Activated CD4-positive, CD25-positive, alpha-beta regulatory T cell (primary cell): Measurements from ENCODE around the gene GLS2.
"Not testable (repeated sequence)": the region's sequence is repeated elsewhere in the genome, so short reads cannot be mapped to it uniquely, and the experiment has no call there.

Experiments used
- DNase-seq, 4 experiments: peaks; one replicate each; lab custom pipeline; 2025; lab: John Stamatoyannopoulos, UW

GLS2 gene

DNA sequence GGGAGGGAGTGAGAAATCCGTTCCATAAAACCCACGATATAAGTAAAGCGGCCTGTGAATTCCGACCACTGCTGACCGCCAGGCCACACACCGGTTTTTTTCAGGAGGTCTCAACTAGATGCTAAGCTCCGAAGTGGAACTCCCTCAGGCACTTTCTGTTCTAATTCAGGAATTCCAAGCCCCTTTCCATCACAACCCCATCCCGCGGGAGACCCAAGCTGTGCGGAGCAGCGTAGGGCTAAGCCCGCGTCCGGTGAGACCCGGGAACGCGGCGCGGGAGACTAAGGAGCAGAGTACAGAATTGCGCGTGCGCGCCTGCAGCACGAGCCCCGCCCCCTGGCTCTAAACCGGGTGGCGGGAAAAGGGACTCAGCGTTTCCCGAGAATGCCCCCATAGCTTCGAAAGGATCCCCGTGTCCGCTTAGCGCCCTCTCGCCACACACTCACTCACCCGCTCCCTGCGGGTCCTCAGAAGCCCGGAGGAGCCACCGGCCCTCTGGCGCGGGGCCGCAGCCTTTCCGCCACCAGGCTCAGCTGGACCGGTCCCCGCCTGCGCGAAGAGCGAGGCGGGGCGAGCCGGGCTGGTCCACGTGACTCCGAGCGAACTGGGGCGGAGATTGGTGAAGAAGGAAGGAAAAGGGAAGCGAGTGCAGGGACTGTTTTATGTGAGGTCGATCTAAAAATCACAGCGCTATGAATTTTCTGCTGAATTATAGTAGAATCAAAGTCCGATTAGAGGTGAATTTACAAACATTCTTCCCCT lies 38.9 kb downstream of the GLS2 start, which contains the start of gene TIMELESS:
Gene TIMELESS (minus strand): TSS at position 567 of the 762 bp plus-strand sequence. CDS start 15,256 bp downstream, outside the sequence.
- peak; percentile 66 to 71 (median 67) for DNase-seq

DNA sequence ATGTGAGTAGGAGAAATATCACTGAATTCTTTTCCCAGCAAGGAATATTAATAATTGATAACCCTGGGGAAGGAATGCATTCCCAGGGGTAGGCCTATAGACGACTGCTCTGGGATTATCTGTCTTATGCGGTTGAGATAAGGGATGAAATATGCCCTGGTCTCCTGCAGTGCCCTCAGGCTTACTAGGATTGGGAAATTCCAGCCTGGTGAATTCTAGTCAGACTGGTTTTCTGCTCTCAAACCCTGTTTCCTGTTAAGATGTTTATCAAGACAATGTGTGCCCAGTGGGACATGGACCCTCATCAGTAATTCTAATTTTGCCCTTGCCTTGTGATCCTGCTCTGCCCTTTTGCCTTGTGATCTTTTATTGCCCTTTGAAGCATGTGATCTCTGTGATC lies 44.8 kb downstream of the GLS2 start:
- not testable (repeated sequence) for DNase-seq

DNA sequence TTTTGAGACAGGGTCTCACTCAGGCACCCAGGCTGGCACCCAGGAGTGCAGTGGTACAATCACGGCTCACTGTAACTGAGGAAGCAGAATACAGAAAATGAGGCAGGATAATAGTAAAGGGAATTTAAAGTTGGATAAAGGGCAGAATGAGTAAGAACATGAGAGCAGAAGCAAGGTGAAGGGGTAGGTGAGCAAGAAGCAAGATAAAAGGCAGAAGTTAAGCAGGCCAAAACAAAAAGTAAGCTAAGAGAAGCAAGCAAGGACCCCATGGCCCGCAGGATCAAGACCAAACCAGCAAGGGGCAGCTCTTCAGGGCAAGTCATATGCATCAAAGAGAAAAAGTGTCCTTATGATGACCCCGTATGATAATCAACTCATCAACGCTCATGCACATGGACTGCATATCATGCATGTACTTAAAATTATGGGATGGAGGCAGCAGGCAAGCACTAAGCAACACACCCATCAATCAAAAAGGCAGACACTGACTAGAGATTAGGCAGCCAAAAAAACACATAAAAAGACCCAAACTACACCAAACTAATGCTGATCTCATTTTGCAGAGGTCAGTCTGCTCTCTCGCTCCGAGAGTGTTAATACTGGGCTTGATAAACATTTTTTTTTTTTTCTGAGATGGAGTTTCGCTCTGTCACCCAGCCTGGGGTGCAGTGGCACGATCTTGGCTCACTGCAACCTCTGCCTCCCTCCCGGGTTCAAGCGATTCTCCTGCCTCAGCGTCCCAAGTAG lies 50.4 kb downstream of the GLS2 start:
- DNase-seq: no peak

DNA sequence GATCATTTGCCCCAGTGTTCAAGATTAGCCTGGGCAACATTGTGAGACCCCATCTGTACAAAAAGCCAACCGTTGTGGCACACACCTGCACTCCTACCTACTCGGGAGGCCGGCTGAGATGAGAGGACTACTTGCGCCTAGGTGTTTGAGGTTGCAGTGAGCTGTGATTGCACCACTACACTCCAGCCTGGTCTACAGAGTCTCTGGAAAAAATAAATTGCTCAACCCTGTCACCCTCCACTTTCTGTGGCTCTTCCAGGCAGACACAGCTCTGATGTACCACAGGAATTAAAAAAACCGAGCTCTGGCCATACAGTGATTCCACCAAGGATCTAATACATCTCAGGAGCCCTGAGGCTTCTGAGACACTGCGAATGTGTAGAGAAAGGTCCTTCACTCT lies 53.1 kb downstream of the GLS2 start:
- DNase-seq: no peak

DNA sequence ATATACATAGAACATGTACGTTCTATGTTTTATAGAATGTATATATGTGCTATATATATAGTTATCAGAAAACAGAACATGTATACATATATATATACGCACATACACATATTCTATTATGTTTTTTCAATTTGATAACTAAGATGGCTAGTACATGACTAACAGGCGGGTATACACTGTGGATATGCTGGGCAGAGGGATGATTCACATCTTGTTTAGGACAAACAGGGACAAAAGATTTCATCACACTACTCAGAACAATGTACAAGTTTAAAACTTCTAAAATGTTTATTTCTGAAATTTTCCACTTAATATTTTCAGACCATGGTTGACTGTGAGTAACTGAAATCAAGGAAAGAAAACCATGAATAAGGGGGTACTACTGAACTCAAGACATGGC lies 56.1 kb downstream of the GLS2 start:
- no peak for DNase-seq

DNA sequence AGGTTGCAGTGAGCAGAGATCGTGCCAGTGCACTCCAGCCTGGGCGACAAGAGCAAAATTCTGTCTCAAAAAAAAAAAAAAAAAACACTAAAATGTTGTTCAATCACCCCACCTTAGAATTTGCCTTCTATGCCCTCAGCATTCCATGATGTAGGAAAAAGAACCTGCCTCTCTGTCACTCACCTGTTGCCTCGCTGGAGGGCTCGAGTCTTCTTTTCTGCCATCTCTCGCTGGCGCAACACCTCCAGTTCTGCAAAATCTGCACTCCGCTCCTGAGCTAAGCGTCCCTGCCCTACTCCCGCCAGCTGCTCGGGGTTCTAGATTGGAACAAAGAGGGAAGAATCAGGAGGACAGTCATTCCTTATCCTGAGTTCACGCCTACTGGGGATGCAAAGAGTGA lies 56.7 kb downstream of the GLS2 start:
- no peak for DNase-seq

DNA sequence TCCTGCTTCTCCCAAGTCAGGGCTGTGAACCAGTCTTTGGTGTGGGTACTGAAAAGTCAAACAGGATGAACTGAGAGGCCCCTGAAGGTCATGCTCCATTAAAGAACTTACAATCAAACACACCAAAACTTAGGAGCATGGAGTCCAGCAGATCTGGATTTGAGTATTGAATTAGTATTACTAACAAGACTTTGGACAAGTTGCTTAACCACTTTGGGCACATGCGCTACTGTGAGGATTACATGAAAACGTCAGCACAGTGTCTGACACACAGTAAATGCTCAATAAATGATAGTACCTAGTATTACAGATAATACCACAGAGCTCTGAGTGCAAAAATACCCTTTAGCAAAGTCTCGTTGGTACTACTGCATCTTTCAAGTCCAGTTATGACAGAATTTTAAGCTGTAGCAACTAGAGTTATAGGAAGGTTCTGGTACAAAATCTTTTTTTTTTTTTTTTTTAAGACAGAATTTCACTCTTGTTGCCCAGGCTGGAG lies 62.0 kb downstream of the GLS2 start:
- no peak for DNase-seq

DNA sequence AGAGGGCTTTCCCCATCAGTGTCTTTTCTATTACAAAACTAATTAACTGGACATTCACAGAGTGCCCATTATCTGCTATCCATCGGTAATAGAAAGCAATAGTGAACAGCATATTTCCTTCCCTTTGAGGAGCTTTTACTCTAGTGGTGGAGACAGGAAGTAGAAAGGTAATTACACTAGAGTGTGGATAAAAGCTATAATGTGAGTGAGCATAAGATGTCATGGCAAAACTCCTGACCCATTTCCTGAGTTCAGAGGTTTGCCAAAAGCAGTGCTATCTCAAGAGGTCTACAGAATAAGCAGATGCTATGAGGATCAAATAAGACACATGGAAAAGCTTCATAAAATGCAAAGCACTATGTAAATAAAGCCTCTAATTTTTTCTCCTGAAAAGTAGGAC lies 62.8 kb downstream of the GLS2 start:
- DNase-seq: no peak
